ENCODE results near the gene TMEM272. TPM values are rescaled to one million over a fixed set of nuclear protein-coding genes. Genes with fewer than 3 reads are reported as not detected.
A peak's percentile ranks its signal among the peaks of the same experiment; 100 is the strongest.

TMEM272 gene
- total RNA-seq, 1 donor, result not detected

GRCh38 chr13:51845574-51846318, 769 bp upstream of the TMEM272 start:
- TF ChIP-seq CTCF (IDR thresholded peaks at IDR 0.05; ENCODE audit: insufficient read depth, low read depth, low read length), result no peak
- no peak for DNase-seq (ENCODE audit: low read depth)
- no peak overlapping the region for H3K4me3 ChIP-seq (ENCODE audit: low read depth, low read length)

GRCh38 chr13:51843529-51843928, 1.4 kb downstream of the TMEM272 start:
- H3K4me3 ChIP-seq (ENCODE audit: low read depth, low read length), result no peak overlapping the region
- DNase-seq (ENCODE audit: low read depth), result no peak
- no peak for TF ChIP-seq CTCF (IDR thresholded peaks at IDR 0.05; ENCODE audit: insufficient read depth, low read depth, low read length)

GRCh38 chr13:51841732-51842131, 3.2 kb downstream of the TMEM272 start:
- no peak for DNase-seq (ENCODE audit: low read depth)
- H3K4me3 ChIP-seq (ENCODE audit: low read depth, low read length), result no peak overlapping the region
- no peak for TF ChIP-seq CTCF (IDR thresholded peaks at IDR 0.05; ENCODE audit: insufficient read depth, low read depth, low read length)

- no peak overlapping the region for H3K4me3 ChIP-seq (ENCODE audit: low read depth, low read length)
- TF ChIP-seq CTCF (IDR thresholded peaks at IDR 0.05; ENCODE audit: insufficient read depth, low read depth, low read length), result no peak
Observed at GRCh38 chr13:51840917-51841316, 4.1 kb downstream of the TMEM272 start.

GRCh38 chr13:51839711-51840540, 5.1 kb downstream of the TMEM272 start:
- TF ChIP-seq CTCF (IDR thresholded peaks at IDR 0.05; ENCODE audit: insufficient read depth, low read depth, low read length), result no peak
- no peak overlapping the region for H3K4me3 ChIP-seq (ENCODE audit: low read depth, low read length)
- DNase-seq (ENCODE audit: low read depth), result no peak

More at GRCh38 chr13:51840917-51841316, 4.1 kb downstream of the TMEM272 start:
- DNase-seq (ENCODE audit: low read depth), result no peak

GRCh38 chr13:51838240-51838846, 6.6 kb downstream of the TMEM272 start:
- no peak for TF ChIP-seq CTCF (IDR thresholded peaks at IDR 0.05; ENCODE audit: insufficient read depth, low read depth, low read length)
- no peak overlapping the region for H3K4me3 ChIP-seq (ENCODE audit: low read depth, low read length)
- DNase-seq (ENCODE audit: low read depth), result peak; percentile 25
